Glutamatergic neuron (in vitro differentiated cells): Measurements from ENCODE around the gene ZNFX1. TPM values are rescaled to one million over a fixed set of nuclear protein-coding genes. Genes with fewer than 3 reads are reported as not detected.
A peak's percentile ranks its signal among the peaks of the same experiment; 100 is the strongest.

Experiments used
- DNase-seq: peaks from one replicate; pipeline ENCODE4 v3.0.0; 2022
- H3K27ac Mint-ChIP-seq: one replicate; pipeline ENCODE4 v1.8.0; 2020; ENCODE audit warnings: mild to moderate bottlenecking, mixed read lengths, inconsistent platforms; ENCODE audit not compliant: unreplicated experiment
- H3K27me3 Mint-ChIP-seq: one replicate; pipeline ENCODE4 v1.8.0; 2020; ENCODE audit warnings: mild to moderate bottlenecking, moderate library complexity, mixed read lengths, inconsistent platforms; ENCODE audit not compliant: unreplicated experiment
- H3K36me3 Mint-ChIP-seq: one replicate; pipeline ENCODE4 v1.8.0; 2020; ENCODE audit warnings: mild to moderate bottlenecking, mixed read lengths, inconsistent platforms; ENCODE audit not compliant: unreplicated experiment
- H3K4me1 Mint-ChIP-seq: one replicate; pipeline ENCODE4 v1.8.0; 2020; ENCODE audit warnings: mild to moderate bottlenecking, low read depth, mixed read lengths, inconsistent platforms; ENCODE audit not compliant: unreplicated experiment
- H3K4me3 Mint-ChIP-seq: one replicate; pipeline ENCODE4 v1.8.0; 2020; ENCODE audit warnings: mild to moderate bottlenecking, mixed read lengths, inconsistent platforms; ENCODE audit not compliant: unreplicated experiment
- H3K9me3 Mint-ChIP-seq: one replicate; pipeline ENCODE4 v1.8.0; 2020; ENCODE audit warnings: mild to moderate bottlenecking, moderate library complexity, mixed read lengths, inconsistent platforms; ENCODE audit not compliant: unreplicated experiment
- CTCF ChIP-seq: fragments of 200-600 bp; sonication (generic); IDR thresholded peaks from one replicate; pipeline ENCODE4 v1.5.0; 2021; ENCODE audit not compliant: partially characterized antibody, unreplicated experiment
- total RNA-seq: library from RNA; stranded (reverse); fragmentation: NEBNext Ultra II Directional; extraction: Animal tissue kit (Norgen Biotek cat#: 25700); gene quantifications from one replicate; pipeline ENCODE4 v1.2.1, GENCODE V29; 2021; ENCODE audit not compliant: unreplicated experiment

ZNFX1 gene
- total RNA-seq, 1 donor from 2014 or later = 11.8 TPM

GRCh38 chr20:49284818-49285217, 7.0 kb upstream of the ZNFX1 start:
- Mint-ChIP-seq H3K9me3 (peaks cover 40% of the 10 kb centered on the region), H3K36me3 (peaks cover 79% of the 10 kb centered on the region), H3K4me1 (peaks cover 36% of the 10 kb centered on the region), H3K27ac (no peak overlapping the region), H3K4me3 (no peak overlapping the region), H3K27me3 (peaks cover 12% of the 10 kb centered on the region)
- DNase-seq = no peak
- no peak for TF ChIP-seq CTCF

- H3K27ac Mint-ChIP-seq = peak overlapping the region; percentile 10
Measured at GRCh38 chr20:49283703-49284625, 6.1 kb upstream of the ZNFX1 start.

GRCh38 chr20:49283176-49283702, 5.4 kb upstream of the ZNFX1 start:
- peaks cover 18% of the 10 kb centered on the region for H3K27me3 Mint-ChIP-seq

More at GRCh38 chr20:49283703-49284625, 6.1 kb upstream of the ZNFX1 start:
- Mint-ChIP-seq H3K27me3 (peaks cover 12% of the 10 kb centered on the region), H3K9me3 (peaks cover 43% of the 10 kb centered on the region), H3K36me3 (peaks cover 78% of the 10 kb centered on the region), H3K4me3 (peak overlapping the region; percentile 99), H3K4me1 (peaks cover 36% of the 10 kb centered on the region)
- TF ChIP-seq CTCF = no peak
- DNase-seq = no peak

GRCh38 chr20:49282584-49283171, 4.8 kb upstream of the ZNFX1 start:
- H3K27ac Mint-ChIP-seq = peak overlapping the region; percentile 7
- H3K36me3 Mint-ChIP-seq = peaks cover 77% of the 10 kb centered on the region
- H3K4me3 Mint-ChIP-seq = peak overlapping the region; percentile 99
- no peak for TF ChIP-seq CTCF
- no peak for DNase-seq
- peaks cover 49% of the 10 kb centered on the region for H3K9me3 Mint-ChIP-seq
- H3K27me3 Mint-ChIP-seq = peaks cover 18% of the 10 kb centered on the region
- H3K4me1 Mint-ChIP-seq = peaks cover 36% of the 10 kb centered on the region

More at GRCh38 chr20:49283176-49283702, 5.4 kb upstream of the ZNFX1 start:
- peak overlapping the region; percentile 10 for H3K27ac Mint-ChIP-seq
- DNase-seq = no peak
- peaks cover 49% of the 10 kb centered on the region for H3K9me3 Mint-ChIP-seq
- peaks cover 77% of the 10 kb centered on the region for H3K36me3 Mint-ChIP-seq
- no peak for TF ChIP-seq CTCF
- peak overlapping the region; percentile 99 for H3K4me3 Mint-ChIP-seq
- H3K4me1 Mint-ChIP-seq = peaks cover 36% of the 10 kb centered on the region
